ENCODE measurements around the gene S100A5.
"Not testable (repeated sequence)": the region's sequence is repeated elsewhere in the genome, so short reads cannot be mapped to it uniquely, and the experiment has no call there.

S100A5 gene

GRCh38 chr1:153563991-153564390, 23.3 kb upstream of the S100A5 start:
- TF ChIP-seq, protein P1, sequence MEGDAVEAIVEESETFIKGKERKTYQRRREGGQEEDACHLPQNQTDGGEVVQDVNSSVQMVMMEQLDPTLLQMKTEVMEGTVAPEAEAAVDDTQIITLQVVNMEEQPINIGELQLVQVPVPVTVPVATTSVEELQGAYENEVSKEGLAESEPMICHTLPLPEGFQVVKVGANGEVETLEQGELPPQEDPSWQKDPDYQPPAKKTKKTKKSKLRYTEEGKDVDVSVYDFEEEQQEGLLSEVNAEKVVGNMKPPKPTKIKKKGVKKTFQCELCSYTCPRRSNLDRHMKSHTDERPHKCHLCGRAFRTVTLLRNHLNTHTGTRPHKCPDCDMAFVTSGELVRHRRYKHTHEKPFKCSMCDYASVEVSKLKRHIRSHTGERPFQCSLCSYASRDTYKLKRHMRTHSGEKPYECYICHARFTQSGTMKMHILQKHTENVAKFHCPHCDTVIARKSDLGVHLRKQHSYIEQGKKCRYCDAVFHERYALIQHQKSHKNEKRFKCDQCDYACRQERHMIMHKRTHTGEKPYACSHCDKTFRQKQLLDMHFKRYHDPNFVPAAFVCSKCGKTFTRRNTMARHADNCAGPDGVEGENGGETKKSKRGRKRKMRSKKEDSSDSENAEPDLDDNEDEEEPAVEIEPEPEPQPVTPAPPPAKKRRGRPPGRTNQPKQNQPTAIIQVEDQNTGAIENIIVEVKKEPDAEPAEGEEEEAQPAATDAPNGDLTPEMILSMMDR (conservative IDR thresholded peaks at IDR 0.05): no peak
- H3K27ac ChIP-seq: no peak overlapping the region

GRCh38 chr1:153563483-153563901, 22.8 kb upstream of the S100A5 start:
- no peak overlapping the region for H3K27ac ChIP-seq
- TF ChIP-seq, protein P1 (conservative IDR thresholded peaks at IDR 0.05): no peak

DNA sequence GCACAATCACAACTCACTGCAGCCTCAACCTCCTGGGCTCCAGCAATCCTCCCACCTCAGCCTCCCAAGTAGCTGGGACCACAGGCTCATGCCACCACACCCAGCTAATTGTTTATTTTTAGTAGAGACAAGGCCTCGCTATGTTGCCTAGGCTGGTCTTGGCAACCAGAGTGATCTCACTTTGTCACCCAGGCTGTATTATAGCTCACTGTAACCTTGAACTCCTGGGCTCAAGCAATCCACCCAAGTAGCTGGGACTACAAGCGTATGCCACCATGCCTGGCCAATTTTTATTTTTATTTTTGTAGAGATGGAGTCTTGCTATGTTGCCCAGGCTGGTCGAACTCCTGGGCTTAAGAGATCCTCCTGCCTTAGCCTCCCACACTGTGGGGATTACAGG, 21.3 kb upstream of the S100A5 start:
- H3K27ac ChIP-seq: not testable (repeated sequence)

DNA sequence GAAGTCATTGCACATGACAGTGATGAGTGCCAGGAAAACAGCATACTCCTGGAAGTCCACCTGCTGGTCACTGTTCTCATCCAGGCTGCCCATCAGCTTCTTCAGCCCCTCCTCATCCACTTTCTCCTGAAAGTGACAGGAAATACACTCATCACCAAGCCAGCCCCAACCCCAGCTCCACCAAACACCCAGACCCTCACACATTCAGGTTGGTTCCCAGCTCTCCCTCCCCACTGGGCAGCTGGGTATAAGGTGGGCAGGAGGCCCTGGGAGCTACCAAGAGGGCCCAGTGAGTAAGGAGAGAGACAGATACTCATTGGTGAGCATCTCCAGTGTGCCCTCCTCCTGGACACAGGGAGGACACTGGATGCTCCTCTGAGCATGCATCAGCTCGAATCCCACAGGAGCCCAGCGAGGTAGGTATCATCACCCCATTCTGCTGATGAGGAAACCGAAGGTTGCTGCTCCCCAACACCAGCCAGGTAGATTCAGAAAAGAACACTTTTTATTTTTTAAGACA, 20.8 kb upstream of the S100A5 start:
- no peak overlapping the region for H3K27ac ChIP-seq
- TF ChIP-seq, protein P1 (conservative IDR thresholded peaks at IDR 0.05): no peak

DNA sequence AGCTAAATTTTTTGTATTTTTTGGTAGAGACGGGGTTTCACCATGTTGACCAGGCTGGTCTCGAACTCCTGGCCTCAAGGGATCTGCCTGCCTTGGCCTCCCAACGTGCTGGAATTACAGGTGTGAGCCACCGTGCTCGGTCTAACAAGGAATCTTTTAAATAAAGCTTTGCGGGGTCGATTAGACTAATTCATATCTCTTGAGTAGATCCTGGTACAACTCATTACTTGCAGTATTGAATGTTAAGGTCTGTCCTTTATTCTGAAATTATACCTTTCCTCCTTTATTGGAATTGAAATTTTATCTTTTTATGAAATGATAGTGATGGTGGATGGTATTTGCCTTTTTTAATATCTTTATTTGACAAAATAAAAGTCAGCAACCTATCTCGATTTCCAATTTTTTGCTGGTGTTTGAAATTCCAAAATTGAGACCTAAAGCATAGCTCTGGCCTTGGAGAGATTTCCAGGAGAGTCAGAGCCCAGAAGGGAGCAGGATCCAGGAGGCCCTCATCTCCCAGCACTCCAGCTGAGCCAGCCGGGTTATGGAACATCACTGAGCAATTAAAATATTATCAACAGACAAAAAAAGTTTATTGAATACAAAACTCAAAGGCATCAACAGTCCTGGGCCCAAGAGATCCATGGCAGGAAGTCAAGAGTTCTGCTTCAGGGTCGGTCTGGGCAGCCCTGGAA, 20.2 kb upstream of the S100A5 start:
- no peak overlapping the region for H3K27ac ChIP-seq
- TF ChIP-seq, protein P1 (conservative IDR thresholded peaks at IDR 0.05): no peak

- H3K27ac ChIP-seq: no peak overlapping the region
- TF ChIP-seq, protein P1 (conservative IDR thresholded peaks at IDR 0.05): no peak
Observed at GRCh38 chr1:153560241-153560640, 19.5 kb upstream of the S100A5 start.

- TF ChIP-seq, protein P1 (conservative IDR thresholded peaks at IDR 0.05): no peak
- H3K27ac ChIP-seq: no peak overlapping the region
Observed at GRCh38 chr1:153557877-153558276, 17.1 kb upstream of the S100A5 start.

- no peak overlapping the region for H3K27ac ChIP-seq
- TF ChIP-seq, protein P1 (conservative IDR thresholded peaks at IDR 0.05): no peak
Observed at GRCh38 chr1:153556348-153556747, 15.6 kb upstream of the S100A5 start.
